ENCODE results near the gene ROBO4. TPM values are rescaled to one million over a fixed set of nuclear protein-coding genes. Genes with fewer than 3 reads are reported as not detected.

Gene ROBO4
- not detected in 2 replicates for polyA plus RNA-seq (2014; cell fraction: cytosol; rRNA removed)
- not detected in 2 replicates for polyA plus RNA-seq (2014; cell fraction: nucleus; rRNA removed)

DNA sequence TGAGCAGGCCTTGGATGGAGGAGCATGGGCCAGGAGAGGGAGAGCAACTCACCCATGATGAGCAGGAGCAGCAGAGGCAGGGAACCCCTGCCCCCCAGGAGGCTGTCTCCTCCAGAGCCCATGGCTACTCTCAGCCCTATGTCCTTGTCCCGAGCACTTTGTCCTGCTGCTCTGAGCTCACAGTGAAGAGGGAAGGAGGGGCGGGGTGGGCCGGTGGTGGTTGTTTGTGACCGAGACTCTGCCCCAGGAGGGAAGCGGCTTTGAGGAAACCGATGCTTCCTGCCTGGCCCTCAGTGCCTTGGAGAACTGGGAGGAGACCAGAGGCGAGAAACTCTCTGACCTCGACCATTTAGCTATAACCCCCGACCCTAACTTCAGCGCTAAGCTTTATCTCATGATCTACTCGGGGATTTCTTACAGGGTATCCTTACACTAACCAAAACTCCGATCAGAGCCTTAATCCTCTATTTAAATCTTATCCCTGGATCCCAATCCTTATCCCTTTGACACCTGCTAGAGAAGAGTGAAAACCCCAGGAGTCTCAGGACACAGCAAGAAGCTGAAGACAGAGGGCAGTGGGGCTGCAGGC lies at the start of gene ROBO4:
Gene ROBO4, minus strand, starts transcription at position 192 of the 589 bp plus-strand sequence. Its CDS starts 70 bp downstream, at position 122.
- no peak for DNase-seq (ENCODE audit: low spot score)

DNA sequence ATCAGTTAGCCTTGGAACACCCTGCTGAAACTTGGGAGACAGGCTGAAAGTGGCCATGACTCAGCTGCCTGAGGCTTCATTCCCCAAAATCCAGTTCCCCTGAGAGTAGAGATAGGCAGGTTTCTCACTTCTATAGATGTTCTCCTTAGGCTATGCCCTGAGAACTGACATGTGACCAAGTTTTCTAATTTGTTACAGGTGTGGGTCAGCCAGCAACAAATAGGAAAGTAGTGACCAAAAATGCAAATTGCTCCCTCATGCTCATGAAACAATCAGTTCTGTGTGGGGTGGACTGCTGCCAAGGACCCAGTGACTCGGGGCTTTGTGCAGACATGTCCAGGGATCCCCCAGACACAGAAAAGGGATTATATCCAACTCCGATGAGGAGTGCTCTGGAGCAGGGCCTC lies 49.1 kb upstream of the ROBO4 start:
- DNase-seq (ENCODE audit: low spot score): no peak

DNA sequence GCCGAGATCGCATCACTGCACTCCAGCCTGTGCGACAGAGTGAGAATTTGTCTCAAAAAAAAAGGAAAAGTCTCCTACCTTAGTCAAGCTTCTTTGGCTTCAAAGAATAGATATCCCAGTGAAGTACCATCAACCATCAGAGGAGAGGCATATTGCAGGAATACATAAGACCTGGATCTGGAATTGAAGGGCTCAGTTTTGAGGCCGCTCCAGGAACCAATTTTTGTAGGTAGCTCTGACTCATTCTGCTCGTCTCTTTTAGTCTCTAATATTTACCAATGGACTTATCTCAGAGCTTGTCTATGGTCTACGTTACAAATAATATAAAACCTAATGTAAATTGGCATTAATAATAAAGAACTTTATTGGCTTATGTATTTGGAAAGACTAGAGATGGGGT lies 48.2 kb upstream of the ROBO4 start:
- no peak for DNase-seq (ENCODE audit: low spot score)

DNA sequence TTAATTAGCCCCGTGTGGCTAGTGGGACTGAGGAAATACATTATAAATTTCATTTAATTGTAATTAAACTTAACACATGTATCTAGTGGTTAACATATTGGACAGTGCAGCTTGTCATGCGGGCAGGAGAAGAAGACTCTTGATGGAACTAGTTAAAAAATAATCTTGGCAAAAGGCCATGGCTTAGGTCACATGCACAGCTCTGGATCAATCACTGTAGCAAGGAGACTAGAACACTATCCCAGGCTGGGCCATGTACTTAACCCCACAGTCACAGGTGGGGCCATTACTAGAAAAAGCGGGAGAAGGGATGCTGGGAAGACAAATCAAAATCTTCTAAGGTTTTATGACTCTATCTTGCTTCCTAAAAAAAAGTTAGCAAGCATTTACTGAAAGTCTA lies 46.9 kb upstream of the ROBO4 start:
- no peak for DNase-seq (ENCODE audit: low spot score)

DNA sequence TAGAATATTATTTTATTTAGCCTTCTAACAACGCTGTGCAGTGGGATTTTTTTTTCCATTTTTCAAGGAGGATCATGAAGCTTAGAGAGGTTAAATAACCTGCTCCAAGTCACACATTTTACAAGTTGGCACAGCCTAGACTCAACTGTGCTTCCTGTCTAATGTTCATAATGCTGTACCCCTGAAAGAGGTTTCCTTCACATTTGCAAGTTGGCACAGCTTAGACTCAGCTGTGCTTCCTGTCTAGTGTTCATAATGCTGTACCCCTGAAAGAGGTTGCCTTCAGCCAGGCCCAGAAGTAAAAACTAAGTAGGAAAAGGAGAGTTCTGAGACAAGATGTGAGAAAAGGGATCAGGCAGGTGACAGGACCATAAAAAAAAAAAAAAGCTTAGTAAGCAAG lies 46.1 kb upstream of the ROBO4 start:
- no peak for DNase-seq (ENCODE audit: low spot score)

DNA sequence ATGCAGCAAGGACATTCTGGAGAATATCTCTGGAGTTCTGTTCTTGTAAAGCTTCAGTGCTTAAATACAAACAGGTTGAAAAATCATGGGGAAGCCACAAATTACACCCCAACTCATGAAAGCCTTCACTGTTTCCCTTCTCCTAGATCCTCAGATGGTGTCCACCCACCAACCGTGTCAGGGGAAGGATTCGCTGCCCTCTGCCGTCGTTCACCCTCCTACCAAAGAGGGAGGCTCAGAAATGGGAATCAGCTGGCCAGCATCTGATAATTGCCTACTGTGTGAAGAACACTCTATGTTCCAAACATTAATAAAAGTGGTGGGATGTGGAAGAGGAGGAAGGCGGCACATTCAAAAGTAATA lies 45.6 kb upstream of the ROBO4 start:
- DNase-seq (ENCODE audit: low spot score): no peak

DNA sequence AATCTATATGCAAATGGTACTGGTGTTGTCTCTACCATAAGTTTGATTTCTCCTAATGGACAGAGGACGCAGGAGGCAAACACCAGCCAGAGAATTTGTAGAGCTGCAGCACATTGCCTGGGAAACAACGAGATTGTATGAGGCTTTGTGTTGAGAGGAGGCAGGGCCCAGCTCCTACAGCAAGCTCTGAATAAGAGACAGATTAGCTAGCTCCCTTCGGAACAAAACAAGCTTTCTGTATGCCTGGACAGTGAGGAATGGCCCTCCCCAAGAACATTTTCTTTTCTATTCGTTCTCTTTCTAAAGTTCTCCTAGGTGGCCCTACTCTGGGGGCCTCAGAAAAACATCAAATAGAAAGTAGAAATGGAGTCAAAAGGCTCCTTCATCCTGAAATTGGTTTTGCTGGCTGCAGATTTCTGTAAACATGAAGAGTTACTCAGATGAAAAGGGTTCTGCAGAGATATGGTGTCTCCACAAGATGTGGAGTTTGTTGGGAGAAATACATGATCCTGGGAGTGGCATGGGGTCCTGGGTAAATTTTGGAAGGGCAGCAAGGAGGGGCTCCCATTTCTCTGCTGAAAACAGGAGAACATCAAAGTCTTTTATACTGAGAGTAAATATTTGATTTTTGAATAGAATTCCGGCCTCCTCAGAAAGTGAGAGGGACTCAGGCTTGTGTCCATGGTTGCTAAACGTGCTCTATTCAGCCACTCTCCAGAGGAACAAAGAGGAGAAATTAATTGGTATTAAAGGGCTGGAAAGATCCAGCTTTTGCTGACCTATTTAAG lies 45.0 kb upstream of the ROBO4 start:
- DNase-seq (ENCODE audit: low spot score): no peak

DNA sequence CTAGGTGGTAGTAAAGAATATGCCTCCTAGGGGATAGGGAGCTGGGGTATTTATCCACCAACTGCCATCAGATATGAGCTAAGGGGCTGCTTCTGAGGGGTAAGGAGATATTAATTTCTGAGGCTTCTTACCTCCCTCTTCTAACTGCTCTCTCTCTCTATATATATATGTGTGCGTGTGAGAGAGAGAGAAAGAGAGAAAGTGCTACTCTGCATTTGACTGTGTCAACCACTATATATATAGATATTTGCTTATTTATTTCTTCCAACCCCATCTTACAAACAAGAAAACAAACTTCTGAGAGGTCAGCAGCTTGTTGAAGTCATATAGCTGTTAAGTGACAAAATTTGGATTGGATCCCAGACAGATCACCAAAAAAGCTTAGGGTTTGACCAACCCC lies 44.0 kb upstream of the ROBO4 start:
- no peak for DNase-seq (ENCODE audit: low spot score)

DNA sequence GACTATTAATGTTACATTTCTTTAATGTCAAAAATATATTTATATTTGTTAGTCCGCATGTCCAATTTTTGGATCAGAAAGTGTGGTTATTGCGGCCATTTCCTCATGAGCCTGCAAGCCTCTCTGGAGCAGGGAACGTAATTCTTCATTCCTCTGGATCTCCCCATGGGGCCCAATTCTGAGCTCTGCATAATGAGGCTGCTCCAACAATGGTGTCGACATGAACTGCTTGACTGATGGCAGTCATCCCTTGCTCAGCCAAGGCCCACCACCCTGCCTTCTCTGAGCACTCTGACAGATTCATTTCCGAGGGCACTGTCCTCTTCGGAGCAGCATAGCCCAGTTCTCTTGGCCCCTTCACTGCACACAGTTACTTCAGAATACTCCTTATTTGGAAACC lies 41.3 kb upstream of the ROBO4 start:
- DNase-seq (ENCODE audit: low spot score): no peak

DNA sequence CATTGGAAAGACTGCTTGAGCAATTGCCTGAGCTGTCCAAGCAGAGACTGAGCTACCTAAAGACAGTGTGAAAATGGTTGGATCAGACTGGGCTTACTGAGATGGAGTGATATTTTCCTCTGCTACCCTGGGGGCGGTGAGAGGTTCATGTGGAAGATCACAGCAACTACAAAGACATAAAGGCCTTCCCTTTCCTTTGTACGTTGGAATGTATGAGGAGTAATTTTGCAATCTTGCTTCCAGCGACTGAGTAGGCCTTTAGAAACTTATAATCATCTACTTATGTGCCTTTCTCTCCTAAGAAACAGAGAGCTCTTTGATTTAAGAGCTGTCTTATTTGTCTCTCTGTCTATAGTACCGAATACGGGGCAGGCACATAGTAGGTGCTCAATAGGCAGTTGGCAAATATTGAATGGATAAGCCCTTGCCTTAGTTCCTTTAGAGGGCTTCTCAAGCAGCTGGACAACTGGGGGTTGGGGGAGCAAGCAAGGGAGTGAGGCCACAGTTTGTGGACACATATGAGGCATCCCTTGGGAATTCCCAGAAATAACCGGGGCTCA lies 40.6 kb upstream of the ROBO4 start:
- DNase-seq (ENCODE audit: low spot score): no peak

DNA sequence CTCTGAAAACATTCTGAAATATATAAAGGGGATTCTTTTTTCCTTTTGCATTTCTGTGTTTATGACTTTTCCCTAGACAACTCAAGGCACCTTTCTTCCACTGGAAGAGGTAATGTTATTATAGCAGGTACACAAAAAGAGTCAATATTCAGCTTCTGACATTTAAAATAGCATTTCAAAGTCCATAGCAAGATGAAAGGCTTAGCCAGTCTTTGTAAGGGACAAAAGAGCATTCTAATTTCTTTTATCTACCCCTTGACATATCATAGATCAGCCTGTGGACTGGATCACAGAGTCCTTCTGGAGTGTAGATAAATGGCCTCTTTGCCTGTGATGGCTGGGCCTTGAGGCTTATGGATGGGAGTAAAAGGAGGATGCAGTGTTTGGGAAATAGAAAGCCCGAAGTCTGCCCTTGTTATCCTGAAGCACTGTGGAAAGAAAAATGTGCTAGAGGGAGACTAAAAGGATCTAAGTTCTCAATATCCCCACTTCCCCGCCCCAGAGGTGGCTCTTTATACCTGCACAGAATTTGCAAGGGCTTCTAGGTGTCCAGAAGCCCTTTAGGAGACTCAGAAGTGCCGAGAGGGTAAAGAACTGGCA lies 39.8 kb upstream of the ROBO4 start:
- no peak for DNase-seq (ENCODE audit: low spot score)

DNA sequence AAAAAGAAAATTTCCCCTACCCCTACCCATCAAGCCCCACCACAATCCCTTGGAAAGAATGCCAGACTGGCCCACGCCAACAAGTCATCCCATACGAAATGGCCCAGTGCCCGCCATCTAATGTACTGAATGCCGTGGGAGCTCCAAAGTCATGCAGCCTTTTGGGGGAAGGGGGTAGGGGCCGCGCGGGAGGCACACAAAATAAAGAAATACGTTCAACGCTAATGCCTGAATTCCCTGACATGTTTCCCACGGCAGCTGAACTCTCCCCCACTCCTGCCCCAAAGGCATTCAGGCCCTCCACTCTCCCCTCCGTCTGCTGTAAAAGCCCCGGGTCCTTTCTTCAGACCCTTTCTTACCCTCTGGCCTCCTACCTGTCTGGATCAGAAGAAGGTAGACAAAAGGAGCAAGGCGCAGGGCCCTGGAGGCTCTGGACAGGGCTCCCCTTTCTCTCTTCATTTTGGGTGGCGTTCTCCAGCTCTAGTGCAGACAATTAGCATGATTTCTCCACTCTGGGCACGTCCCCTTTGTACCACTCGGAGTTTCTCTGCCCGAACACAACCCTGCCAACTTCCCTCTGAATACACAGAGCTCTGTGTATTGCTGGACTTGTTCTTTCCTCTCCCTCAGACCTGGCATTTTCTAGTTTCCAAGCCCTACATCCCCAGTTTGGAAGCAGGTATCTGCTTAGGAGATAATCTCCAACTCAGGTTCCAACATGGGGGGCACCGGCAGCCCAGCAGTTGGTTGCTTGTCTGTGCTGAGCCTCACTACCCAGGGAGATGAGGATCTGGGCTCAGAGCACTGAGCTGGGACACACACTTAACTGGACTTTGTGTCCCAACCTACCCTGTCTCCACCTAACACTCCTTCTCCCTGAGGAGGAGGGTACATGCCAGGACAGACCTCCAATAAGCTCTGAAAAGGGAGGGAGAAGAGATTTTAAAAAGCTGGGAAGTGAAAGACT lies 38.2 kb upstream of the ROBO4 start, which contains the start of gene HEPACAM:
Gene HEPACAM, minus strand, starts transcription at position 500 of the 967 bp plus-strand sequence. Its CDS starts 41 bp downstream, at position 459.
- DNase-seq (ENCODE audit: low spot score): no peak

DNA sequence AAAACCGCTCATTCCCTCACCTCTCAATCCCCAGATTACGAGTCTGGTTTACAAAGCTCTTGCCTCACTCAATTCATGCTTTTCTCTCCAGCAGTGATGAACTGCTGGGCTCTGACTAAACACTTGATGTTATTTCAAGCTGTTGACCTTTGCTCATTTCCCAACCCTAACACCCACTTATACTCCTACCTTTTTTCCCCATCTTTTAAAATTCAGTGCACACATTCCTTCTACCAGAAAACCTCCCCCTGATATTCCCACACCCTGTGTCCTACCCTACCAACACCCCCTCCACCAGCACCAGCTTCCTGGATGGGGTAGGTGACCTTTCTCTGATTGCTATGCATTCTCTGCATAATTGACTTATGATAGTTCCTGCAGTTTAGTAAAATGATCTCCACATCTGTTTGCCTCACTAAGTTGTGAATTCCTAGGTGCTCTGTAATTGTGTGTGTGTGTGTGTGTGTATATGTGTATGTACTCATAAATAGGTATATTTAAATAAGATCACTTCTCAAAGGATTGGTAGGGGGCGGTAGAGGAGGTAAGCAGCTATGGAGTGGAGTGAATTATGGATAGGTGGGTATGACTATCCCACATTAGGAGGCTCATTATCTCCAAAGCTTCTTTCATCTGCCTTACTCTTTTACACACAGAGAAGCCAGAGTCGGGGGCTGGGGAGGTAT lies 37.3 kb upstream of the ROBO4 start:
- no peak for DNase-seq (ENCODE audit: low spot score)

DNA sequence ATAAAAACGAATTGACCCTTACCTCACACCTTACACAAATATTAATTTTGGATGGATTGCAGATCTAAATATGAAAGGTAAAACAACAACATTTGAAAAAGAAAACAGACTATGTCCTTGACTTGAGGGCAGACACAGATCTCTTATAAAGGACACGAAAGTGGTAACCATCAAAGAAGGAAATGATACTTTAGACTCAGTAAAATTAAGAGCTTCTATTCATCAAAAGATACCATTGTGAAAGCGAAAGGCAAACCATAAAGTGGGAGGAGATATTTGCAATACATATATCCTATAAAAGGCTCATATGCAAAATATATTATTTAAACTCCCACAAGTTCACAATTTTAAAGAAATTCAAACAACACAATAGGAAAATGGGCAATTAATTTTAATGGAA lies 33.1 kb upstream of the ROBO4 start:
- DNase-seq (ENCODE audit: low spot score): no peak

DNA sequence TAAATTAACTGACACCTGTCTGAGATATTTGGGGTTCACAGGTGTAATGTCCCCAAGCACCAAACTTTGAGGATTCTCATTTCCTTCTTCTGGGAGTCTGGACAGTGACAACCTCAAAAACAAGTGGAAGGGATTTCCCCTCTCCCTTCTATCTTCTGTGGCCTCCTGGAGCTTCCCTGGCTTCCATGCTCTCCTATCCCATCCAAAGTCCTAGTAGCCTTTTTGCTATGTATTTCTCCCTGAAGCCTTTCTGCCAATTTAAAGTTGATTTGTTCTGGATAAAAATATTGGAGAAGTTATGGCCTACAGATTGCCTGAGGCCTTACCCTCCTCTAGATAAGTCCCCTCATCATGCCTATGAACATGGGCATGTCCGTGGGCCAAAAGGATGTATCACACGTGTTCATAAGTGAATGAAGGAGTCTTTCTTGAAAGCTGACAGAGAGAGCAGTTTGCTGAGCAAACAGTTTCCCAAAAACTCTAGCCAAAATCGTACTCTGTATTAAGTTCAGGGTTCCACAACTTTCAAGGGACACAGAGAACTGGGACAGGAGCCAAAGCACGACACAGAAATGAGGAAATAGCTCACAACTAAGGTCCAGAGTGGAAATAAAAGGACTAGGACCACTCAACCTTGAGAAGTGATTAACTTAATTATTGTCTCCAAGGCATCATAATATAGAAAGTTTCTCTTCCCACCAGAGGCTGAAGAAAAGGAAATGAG lies 31.4 kb upstream of the ROBO4 start:
- no peak for DNase-seq (ENCODE audit: low spot score)

DNA sequence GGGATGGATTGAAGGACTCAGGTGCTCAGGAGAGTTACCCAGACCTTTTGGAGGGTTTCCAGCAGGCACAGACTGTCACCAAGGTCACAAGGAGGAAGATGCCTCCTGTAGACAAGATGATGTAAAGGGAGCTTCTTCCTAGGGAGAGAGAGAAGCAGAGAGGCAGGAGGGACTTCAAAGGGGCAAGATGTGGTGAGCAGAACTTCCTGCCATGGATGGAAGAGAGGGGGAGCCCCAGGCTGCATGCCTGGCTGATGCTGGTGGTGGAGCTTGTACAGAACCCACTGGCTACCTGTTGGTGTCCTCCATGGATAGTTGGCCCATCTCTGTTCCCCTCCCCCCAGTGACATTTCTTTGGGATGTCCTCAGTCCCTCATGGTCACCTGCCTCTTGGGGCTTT lies 25.6 kb upstream of the ROBO4 start:
- no peak for DNase-seq (ENCODE audit: low spot score)

DNA sequence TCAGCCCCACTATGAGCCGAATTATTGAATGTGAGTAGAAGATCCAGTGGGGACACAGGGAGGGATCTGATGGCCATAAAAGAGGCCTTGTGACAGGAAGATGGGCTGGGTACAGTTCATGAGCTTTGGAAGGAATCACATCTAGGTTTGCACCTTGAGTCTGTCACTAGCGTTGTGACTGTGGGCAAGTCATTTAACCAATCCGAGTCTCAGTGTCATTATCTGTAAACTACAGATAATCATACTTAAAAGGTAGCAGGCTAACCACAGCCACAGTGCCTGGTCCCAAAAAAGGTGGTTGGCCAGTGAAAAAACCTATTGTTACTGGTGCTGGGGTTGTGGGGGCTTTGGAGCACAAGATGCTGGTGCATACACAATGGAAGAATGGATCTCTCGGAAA lies 25.2 kb upstream of the ROBO4 start:
- no peak for DNase-seq (ENCODE audit: low spot score)

DNA sequence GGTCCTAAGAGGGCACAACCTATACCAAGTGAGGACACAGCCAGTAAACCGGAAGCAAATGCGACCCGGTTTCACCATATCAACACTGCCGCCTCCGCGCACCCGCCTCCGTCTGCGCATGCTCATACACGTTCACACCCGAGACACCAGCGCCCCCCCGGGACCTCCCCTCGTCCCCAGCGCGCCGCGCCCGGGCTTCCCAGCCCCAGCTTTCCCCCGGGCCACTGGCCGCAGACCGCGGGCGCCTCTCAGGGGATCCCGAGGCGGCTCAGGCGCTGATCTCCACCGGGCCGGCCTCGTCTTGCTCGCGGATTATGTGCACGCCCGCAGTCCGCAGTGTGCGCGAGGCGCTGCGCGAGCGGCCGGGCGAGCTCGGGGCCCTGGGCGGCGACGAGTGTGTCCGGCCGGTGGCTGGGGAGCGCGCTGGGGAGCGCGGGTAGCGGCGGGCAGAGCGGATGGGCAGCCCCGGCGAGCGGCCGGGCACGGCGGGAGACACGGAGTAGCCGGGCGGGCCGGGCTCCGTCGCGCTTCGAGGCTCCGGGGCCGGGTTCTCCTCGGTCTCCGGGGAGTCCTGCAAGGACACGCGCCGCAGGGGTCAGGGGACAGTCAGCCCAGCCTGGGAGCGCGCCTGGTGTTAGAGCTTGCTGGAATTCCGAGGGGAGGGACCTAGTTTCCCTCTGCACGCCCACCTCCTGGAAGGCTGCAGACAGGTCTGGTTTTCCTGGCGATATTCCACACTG lies 23.4 kb upstream of the ROBO4 start:
- DNase-seq (ENCODE audit: low spot score): peak; percentile 67

DNA sequence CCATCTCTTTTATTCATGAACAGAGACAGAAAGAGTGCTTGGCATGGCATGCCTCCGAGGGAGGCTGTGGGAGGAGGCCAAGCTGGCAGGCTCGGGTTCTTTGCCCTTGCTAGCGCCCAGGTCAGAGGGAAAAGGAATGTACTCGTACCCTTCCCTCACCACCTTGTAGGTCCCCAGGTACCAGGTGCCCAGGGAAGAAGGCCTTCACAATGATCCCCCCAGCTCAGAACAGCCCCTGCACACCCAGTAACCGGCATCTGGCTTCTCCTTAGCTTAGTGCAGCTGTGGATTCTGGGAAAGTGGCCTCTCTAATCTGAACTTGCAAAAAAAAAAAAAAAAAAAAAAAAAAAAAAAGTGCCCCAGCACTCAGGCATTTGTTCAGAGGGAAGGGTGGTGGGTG lies 22.7 kb upstream of the ROBO4 start:
- DNase-seq (ENCODE audit: low spot score): no peak

Measured in SK-N-DZ (cell line).